UCSD-AML1 (cell line): ENCODE data around the gene TCHP.
A peak's percentile ranks its signal among the peaks of the same experiment; 100 is the strongest.
"Not testable (repeated sequence)": the region's sequence is repeated elsewhere in the genome, so short reads cannot be mapped to it uniquely, and the experiment has no call there.

Experiments used
- DNase-seq: peaks from one replicate; lab custom pipeline; 2025; ENCODE audit not compliant: unreplicated experiment; lab: John Stamatoyannopoulos, UW

The TCHP gene, protein sequence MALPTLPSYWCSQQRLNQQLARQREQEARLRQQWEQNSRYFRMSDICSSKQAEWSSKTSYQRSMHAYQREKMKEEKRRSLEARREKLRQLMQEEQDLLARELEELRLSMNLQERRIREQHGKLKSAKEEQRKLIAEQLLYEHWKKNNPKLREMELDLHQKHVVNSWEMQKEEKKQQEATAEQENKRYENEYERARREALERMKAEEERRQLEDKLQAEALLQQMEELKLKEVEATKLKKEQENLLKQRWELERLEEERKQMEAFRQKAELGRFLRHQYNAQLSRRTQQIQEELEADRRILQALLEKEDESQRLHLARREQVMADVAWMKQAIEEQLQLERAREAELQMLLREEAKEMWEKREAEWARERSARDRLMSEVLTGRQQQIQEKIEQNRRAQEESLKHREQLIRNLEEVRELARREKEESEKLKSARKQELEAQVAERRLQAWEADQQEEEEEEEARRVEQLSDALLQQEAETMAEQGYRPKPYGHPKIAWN

GRCh38 chr12:109899783-109900751 is at the start of gene TCHP:
TSS of gene TCHP (plus strand) at chr12:109900274. CDS start at chr12:109903027, 2,753 bp downstream.
- DNase-seq: peak; percentile 87

DNA sequence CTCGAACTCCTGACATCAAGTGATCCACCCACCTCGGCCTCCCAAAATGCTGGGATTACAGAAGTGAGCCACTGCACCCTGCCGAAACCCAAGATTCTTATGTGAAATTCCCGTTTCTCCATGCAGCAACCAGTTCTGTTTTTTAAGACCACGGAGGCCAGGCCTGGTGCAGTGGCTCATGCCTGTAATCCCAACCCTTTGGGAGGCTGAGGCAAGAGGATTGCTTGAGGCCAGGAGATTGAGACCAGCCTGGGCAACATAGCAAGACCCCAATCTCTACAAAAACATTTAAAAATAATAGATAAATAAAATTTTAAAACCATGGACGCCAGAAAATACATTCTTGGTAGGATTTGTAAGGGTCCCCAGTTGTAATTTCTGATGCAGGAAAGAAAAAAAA is 49.6 kb upstream of the TCHP start:
- not testable (repeated sequence) for DNase-seq

GRCh38 chr12:109855377-109855776 is 44.7 kb upstream of the TCHP start:
- DNase-seq: no peak

GRCh38 chr12:109857715-109858114 is 42.4 kb upstream of the TCHP start:
- no peak for DNase-seq

GRCh38 chr12:109858764-109859163 is 41.3 kb upstream of the TCHP start:
- no peak for DNase-seq

- DNase-seq: no peak
These were observed 39.1 kb upstream of the TCHP start for GRCh38 chr12:109860977-109861376.

DNA sequence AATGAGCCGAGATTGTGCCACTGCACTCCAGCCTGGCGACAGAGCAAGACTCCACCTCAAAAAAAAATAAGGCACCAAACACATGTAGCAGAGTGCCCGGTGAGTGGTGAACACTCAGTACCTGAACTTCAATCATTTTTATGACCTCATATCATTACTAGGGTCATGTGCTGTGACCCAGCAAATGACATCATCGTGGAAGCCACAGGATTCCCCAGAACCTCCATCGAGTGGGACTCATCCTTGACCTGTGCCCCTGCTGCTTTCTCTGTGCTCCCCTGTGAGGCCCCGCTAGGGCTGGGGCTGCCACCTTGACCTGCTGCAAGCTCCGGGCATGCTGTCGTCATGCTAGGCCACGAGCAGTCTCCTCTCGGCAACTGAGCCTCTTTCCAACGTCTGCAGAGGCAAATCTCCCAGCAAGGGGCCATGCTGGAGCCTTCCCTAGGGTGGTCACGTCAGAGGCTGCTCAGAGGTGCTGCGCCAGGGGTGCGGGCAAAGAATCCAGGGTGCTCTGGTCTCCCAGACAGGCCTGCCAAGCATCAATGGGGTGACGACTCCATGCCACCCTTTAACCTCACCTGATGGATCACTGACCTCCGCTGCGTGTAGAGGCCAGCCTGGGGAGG is 38.3 kb upstream of the TCHP start:
- DNase-seq: no peak

GRCh38 chr12:109862491-109862890 is 37.6 kb upstream of the TCHP start:
- not testable (repeated sequence) for DNase-seq

DNA sequence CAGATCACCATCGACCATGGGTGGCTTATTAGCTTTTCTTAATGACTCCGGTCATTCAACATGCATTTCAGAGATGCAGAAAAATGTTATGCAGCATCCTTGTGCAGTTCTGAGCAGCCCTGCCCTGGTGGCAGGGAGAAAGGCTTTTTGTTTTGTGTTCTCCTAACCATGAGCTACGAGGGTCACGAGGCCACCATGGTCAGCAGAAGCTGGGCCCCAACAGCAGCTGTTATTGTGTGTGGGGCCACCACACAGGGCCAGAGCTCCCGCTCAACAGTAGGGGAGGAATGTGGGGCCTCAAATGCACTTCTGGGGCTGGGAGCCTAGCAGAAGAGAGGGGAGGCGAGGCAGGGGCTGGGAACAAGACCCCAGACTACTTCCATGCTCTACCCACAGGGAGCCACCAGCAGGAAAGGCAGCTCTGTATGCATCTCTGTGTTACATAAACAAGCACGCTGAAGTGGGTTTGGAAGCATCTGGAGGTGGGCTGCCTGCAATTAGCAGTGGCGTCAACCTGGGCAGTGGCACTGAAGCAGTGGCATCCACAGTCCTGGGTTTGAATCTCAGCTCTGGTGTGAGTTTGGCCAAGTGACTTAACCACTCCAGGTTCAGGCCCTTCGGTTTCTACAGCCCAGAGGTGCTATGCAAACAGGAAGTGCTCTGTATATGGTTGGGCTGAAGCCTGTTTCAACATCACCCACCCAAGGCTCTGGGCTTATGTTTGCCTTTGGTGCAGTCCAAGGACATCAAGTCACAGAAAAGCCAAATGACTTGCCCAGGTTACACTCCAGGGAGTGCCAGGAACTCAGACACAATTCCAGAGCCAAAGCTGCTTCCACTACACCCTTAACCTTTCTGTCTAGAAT is 36.0 kb upstream of the TCHP start:
- no peak for DNase-seq

DNA sequence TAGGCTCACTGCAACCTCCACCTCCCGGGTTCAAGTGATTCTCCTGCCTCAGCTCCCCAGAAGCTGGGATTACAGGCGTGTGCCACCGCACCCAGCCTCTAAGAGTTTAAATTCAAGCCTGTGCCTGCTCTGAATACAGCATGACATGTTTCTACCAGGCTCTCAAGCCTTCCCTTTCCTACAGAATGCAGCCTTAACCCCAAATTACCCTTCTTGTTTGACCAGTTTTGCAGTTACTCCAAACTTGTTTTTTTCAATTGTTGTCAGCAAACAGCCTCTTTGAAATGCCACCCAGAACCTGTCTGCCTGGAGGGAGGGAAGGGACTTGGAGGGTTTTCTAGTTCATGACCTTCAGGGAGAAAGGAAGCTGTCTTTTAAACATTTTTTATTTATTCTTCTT is 35.2 kb upstream of the TCHP start:
- DNase-seq: no peak

- no peak for DNase-seq
These were observed 31.7 kb upstream of the TCHP start for GRCh38 chr12:109868182-109869051.

- no peak for DNase-seq
These were observed 29.4 kb upstream of the TCHP start for GRCh38 chr12:109870648-109871047.

GRCh38 chr12:109871668-109872314 is 28.3 kb upstream of the TCHP start:
- no peak for DNase-seq

- no peak for DNase-seq
These were observed 26.4 kb upstream of the TCHP start for GRCh38 chr12:109873653-109874052.

DNA sequence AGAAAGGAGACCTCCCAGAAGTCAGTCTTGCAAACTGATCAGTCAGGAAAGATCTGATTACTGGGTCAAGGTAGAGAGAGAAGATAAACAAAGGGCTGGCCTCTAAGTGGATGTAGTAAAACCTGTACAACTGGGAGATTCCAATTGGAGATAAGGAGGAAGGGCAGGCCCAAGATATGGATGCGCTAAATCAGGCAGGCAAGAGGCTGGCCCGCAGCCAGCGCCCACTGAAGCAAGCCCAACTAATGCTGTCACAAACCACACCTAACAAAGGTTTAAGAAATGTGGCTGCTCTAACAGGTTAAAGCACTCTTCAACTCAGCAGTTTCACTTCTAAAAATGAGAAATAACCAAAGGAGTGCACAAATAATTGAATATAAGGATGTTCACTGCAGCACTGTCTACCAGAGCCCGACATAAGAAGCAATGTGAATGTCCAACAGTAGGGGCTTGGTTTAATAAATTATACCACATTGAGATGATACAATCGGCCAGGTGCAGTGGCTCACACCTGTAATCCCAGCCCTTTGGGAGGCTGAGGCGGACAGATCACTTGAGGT is 24.4 kb upstream of the TCHP start:
- no peak for DNase-seq

- no peak for DNase-seq
These were observed 23.7 kb upstream of the TCHP start for GRCh38 chr12:109876406-109876805.

GRCh38 chr12:109877504-109878246 is 22.4 kb upstream of the TCHP start:
- no peak for DNase-seq

DNA sequence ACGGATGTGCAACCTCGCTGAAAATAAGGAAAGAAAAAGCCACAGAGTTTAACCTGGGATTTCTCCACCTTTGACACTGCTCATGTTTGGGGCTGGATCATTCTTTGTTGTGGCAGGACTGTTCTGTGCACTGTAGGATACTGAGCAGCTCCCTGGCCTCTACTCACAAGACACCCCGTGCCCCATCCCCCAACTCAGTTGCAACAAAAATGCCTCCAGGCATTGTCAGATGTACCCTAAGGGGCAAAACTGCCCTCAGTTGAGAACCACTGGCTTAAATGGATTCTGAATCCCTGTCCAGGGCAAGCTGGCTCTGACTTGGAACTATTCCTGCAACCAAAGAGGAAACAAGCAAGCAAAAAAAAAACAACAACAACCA is 21.8 kb upstream of the TCHP start:
- DNase-seq: no peak
